HEK293 (cell line): ENCODE results near the gene UBAP2.

Experiments
- TCF7L2 ChIP-seq: IDR thresholded peaks from 2 replicates; pipeline ENCODE4 v1.6.1; 2011; ENCODE audit warnings: low read depth, mild to moderate bottlenecking, inconsistent platforms, low read length, moderate library complexity, borderline replicate concordance
- ZBTB1 ChIP-seq: fragments of 450-650 bp; formaldehyde crosslinking; IDR thresholded peaks from 2 replicates; pipeline ENCODE4 v1.5.1; 2016; ENCODE audit warnings: missing biosample characterization, missing genetic modification characterization
- ZNF121 ChIP-seq: fragments of 450-650 bp; formaldehyde crosslinking; IDR thresholded peaks from 2 replicates; pipeline ENCODE4 v1.5.1; 2016; ENCODE audit warnings: missing biosample characterization, missing genetic modification characterization
- ZNF48 ChIP-seq: fragments of 450-650 bp; formaldehyde crosslinking; IDR thresholded peaks from 2 replicates; pipeline ENCODE4 v1.5.1; 2016; ENCODE audit warnings: missing biosample characterization, missing genetic modification characterization
- ZNF658 ChIP-seq: fragments of 450-650 bp; formaldehyde crosslinking; IDR thresholded peaks from 2 replicates; pipeline ENCODE4; 2016; ENCODE audit warnings: missing biosample characterization, missing genetic modification characterization
- ZNF792 ChIP-seq: fragments of 450-650 bp; formaldehyde crosslinking; IDR thresholded peaks from 2 replicates; pipeline ENCODE4 v1.5.1; 2016; ENCODE audit warnings: missing biosample characterization, missing genetic modification characterization
- TF ChIP-seq, protein P1 (sequence below): fragments of 450-650 bp; formaldehyde crosslinking; IDR thresholded peaks from 2 replicates; pipeline ENCODE4 v1.5.1; 2016; ENCODE audit warnings: missing biosample characterization, missing genetic modification characterization

DNA sequence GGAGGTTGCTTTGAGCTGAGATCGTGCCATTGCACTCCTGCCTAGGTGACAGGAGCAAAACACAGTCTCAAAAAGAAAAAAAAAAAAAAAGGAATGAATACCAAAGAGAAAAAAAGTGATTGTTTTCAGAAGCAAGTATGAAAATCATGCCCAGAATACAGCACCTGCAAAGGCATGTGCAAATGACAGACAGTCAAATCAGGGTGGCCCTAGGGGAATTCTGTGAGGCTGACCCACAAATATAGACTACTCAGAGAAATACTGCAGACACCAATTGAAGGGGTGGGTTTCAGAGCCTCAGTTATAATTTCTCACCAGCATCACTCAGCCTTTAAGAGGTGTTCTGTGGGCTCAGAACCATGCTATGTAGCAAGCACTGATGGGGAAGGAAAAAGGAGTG lies 49.2 kb upstream of the UBAP2 start:
- TF ChIP-seq TCF7L2: no peak
- TF ChIP-seq, protein P1, sequence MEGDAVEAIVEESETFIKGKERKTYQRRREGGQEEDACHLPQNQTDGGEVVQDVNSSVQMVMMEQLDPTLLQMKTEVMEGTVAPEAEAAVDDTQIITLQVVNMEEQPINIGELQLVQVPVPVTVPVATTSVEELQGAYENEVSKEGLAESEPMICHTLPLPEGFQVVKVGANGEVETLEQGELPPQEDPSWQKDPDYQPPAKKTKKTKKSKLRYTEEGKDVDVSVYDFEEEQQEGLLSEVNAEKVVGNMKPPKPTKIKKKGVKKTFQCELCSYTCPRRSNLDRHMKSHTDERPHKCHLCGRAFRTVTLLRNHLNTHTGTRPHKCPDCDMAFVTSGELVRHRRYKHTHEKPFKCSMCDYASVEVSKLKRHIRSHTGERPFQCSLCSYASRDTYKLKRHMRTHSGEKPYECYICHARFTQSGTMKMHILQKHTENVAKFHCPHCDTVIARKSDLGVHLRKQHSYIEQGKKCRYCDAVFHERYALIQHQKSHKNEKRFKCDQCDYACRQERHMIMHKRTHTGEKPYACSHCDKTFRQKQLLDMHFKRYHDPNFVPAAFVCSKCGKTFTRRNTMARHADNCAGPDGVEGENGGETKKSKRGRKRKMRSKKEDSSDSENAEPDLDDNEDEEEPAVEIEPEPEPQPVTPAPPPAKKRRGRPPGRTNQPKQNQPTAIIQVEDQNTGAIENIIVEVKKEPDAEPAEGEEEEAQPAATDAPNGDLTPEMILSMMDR (tag by site-specific recombination): no peak
- TF ChIP-seq ZNF121 (tag by site-specific recombination): no peak
- no peak for TF ChIP-seq ZNF658
- TF ChIP-seq ZBTB1 (tag by site-specific recombination): no peak
- TF ChIP-seq ZNF792 (tag by site-specific recombination): no peak
- TF ChIP-seq ZNF48 (tag by site-specific recombination): no peak
